ENCODE data around the gene KCNN3.

DNA sequence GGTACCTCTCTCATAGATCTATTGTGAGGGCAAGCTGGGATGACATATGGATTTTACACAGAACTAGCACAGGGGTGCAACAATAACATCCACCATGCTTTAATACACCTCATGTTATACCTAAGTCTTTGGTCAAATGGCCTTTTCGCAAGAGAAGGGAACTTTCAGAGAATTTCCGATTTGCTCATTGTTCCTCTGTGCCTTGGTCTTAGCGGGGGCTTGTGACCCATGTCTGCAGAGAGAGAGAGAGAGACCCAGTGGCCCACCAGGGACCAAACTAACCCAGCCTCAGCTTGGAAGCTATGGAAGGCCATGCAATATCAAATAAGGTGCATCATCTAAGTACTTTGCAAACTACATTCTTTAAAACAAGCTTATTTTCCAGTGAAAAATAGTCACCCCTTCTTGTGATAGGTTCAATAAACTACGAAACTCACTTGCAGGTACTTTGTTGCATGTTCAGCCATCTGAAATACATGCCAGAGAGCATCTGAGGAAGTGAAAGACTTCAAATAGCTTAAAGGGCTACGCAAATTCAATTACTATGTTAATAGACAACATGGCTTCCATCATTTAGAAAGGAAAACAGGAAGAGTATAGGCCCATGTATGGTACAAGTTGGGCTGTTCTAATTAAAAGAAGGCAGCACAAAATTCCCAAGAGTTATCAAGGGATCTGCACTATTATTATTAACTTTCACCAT is 100.7 kb downstream of the KCNN3 start:
- no peak for TF ChIP-seq MYC (IDR thresholded peaks at IDR 0.05; ENCODE audit: low read depth, low read length)
- no peak for TF ChIP-seq POLR2A (IDR thresholded peaks at IDR 0.05; ENCODE audit: extremely low read depth, insufficient read length)
- TF ChIP-seq, protein P1, sequence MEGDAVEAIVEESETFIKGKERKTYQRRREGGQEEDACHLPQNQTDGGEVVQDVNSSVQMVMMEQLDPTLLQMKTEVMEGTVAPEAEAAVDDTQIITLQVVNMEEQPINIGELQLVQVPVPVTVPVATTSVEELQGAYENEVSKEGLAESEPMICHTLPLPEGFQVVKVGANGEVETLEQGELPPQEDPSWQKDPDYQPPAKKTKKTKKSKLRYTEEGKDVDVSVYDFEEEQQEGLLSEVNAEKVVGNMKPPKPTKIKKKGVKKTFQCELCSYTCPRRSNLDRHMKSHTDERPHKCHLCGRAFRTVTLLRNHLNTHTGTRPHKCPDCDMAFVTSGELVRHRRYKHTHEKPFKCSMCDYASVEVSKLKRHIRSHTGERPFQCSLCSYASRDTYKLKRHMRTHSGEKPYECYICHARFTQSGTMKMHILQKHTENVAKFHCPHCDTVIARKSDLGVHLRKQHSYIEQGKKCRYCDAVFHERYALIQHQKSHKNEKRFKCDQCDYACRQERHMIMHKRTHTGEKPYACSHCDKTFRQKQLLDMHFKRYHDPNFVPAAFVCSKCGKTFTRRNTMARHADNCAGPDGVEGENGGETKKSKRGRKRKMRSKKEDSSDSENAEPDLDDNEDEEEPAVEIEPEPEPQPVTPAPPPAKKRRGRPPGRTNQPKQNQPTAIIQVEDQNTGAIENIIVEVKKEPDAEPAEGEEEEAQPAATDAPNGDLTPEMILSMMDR (IDR thresholded peaks at IDR 0.05; ENCODE audit: low read depth, low read length), result no peak
- TF ChIP-seq, protein P2, sequence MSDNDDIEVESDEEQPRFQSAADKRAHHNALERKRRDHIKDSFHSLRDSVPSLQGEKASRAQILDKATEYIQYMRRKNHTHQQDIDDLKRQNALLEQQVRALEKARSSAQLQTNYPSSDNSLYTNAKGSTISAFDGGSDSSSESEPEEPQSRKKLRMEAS (IDR thresholded peaks at IDR 0.05; ENCODE audit: low read depth, low read length), result no peak
